NCI-H748 treated with DMSO at 0.1 percent for 48 hours (cell line): ENCODE measurements around the gene MYO10.

Source experiments
- DNase-seq: peaks from one replicate; lab custom pipeline; 2025; lab: John Stamatoyannopoulos, UW

MYO10 gene

DNA sequence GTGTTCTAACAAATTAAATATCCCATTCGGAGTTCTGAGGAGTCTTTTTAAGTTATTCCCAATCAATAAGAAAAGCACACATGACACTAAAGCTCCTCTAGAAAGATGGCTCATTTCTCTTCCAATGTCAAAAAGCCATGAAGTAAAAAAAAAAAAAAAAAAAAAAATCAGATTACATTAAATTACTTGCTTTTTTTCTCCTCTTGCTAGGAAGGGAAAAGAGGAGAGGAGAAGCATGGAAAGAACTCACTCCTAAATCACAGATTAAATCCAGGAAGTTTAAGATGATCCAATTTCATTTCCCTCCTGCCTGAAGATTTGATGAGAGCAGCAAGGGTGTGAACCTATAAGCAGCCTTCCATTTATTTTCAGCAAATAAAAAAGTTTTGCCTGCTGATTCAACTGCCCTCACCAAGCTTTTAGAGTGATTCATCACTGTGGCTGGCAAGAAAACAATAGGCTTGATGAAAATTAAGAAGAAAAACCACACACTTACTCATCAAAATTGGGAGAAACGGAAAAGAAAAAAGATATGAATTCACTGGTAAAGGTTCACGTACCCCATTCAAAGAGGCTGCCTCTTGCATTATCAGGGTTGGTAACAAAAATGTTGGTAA lies 19.7 kb downstream of the MYO10 start:
- DNase-seq = no peak

DNA sequence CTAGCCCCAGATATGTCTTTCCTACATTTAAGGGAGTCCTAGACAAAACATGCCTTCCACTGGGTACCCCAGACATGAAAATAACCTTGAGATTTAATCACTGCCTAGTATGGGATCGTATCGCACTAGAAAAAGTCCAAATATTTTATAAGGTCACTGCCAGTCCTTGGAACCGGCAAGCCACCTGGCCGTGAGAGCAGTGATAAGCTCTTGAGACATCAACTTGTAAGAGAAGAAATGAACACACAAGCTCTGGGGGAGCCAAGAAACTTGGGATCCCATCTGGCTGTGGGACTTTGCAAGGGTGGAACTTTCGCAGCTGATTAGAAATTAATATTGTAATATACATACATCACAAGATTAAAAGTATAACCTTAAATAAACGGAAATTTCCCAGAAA lies 21.5 kb downstream of the MYO10 start:
- no peak for DNase-seq

DNA sequence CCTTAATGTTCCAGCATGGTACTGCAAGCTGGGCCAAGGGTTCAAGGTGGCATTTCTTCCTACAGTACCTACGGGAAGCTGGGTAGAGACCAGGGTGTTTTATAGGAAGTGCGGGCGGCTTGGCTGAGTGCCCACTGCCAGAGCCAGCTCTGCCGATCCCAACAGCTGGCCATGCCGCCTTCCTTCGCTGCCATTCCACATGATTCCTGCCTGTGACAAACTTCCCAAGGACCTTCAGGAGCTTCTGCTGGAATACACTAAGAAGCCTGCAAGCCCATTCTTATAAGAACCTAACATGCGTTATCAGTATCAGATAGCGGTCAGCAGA lies 22.0 kb downstream of the MYO10 start:
- no peak for DNase-seq

DNA sequence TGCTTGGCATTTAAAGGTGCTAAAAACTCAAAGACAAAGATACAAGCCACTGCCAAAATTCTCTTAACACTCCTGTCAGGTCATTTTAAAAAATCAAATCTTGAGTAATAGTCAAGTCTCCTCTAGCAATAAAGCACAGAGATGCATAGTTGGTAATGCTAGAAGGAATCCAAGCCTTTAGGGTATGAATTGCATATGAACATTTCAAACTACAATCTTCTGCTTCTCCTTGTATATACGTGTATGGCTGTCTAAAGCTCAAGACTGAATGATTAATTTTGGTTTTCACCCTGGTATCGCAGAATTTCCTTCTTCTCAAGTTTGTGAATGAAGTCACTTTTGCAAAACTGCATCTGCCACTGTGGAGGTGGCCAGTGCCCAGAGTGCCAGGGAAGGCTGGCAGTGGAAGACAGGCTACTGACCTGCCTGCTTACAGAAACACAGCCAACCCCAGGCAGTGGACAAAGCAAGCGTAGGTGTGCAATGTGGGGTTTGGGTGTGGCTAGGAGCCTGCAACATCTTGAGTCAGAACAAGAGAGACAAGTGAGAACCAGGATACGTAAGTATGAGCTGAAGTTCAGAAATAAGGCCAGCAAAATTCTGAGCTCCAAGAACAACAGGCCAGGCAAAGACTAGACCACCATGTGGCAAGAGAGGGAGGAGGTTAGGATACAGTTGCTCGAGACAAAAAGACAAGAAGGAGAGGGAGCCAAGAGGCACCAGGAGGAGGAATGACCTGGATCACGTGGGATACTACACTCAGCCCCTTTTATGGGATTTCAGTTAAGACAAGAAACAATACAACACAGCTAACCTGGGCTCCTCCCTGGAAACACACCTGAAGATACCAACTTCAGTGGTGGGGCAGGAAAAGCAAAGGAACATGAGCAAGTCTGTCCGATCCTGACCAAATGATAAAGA lies 22.6 kb downstream of the MYO10 start:
- no peak for DNase-seq

DNA sequence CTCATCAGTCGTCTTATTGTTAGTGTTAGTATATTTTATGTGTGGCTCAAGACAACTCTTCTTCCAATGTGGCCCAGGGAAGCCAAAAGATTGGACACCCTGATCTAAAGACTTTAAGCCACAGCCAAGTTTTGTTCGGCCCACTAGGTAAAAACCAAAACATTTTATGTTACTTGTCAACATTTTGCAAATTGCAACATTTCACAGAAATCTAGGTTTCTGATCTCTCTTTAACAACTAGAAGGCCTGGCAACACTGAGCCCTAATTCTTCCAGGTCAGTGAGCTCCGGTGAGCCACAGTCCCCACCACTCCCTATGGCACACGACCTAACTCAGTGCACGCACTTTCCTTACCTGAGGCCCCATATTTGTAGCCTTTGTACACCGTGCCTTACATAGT lies 24.0 kb downstream of the MYO10 start:
- no peak for DNase-seq

DNA sequence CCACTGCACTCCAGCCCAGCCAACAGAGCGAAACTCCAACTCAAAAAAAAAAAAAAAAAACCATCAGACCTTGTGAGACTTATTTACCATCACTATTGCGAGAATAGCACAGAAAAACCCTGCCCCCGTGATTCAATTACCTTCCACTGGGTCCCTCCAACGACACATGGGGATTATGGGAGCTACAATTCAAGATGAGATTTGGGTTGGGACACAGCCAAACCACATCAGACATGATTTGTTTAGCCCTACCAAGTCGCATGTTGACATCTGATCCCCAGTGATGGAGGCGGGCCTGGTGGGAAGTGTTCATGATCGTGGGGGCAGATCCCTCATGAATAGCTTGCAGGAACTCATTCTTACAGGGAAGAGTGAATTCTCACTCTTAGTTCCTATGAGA lies 26.6 kb downstream of the MYO10 start:
- DNase-seq = no peak

DNA sequence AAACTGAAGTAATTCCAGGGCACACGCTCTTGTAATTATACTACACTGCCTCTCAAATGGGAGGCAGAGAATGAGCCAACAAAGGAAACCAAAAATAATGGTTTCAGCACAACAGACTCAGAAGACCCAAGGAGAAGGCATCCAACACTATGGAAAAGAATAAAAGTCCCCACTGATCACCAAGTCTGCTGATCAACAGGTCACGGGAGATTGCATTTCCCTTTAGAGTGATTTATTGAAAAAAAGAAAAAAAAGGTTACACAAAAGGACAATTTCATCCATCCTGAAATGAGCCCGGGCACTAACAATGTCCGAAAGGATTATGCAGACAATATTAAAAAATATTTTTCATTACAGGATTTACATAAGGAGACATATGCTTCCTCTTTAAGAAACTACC lies 28.8 kb downstream of the MYO10 start:
- DNase-seq = no peak

DNA sequence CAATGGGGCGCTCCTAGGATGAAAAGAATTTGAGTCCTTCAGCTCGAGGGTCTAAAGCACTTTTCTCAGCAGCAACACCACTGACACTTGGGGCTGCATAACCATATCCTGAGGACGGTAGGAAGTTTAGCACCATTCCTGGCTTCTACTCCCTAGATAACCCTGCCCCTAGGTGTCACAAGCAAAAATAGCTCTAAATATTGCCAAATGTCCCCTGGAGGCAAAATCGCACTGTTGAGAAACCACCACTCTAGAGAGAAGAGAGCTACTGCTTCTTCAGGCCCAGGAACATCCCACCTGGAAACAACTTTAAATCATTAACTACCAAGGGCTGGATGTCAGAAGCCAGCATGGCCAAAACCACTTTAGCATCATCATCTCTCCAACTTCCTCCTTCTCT lies 29.8 kb downstream of the MYO10 start:
- no peak for DNase-seq

DNA sequence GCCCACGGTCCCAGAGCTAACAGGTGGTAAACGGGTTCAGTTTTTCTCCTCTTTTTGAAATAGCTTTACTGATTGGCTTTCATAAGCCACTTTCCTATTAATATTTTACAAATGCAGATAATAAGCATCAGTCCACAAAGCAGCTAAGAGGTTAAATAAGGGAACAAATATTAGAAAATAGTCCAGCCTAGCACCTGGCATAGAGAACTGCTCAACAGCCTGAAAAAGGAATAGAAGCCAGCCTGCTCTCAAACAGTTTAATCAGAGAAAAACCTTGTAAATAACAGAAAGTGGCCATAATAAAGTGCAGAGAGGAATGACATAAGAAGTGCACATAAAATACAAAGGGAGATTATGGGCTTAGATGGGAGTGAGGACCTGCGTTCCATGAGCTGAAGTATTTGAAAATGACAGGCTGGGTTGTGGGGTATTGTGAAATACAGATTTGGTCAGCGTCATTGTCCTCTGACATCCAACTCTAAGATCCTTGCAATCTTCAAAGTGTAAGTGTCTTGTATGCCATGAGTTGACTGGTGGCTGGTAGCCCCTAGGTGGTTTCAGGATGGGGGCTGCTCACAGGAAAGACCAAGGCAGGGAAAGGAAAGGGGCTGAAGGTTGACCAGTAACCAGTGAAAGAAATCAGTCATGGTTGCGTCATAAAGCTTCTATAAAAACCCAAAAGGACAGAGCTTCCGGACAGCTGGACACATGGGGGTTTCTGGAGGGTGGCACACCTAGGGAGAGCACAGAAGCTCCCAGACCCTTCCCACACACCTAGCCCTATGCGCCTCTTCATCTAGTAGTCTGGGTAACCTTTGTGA lies 32.4 kb downstream of the MYO10 start:
- no peak for DNase-seq

DNA sequence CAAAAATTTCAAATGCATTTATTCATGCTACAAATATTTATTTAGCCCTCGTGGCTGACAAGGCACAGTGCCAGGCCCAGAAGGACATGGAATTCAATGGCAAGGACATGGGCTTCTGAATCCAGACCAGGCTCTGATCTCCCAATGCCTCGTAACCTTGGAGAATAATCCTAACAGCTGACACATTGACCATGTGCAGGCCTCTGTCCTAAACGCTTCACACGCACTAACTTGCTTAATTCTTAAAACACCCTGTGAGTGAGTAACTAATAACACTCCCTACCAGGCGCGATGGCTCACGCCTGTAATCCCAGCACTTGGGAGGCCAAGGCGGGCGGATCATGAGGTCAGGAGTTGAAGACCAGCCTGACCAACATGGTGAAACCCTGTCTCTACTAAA lies 33.2 kb downstream of the MYO10 start:
- DNase-seq = no peak

DNA sequence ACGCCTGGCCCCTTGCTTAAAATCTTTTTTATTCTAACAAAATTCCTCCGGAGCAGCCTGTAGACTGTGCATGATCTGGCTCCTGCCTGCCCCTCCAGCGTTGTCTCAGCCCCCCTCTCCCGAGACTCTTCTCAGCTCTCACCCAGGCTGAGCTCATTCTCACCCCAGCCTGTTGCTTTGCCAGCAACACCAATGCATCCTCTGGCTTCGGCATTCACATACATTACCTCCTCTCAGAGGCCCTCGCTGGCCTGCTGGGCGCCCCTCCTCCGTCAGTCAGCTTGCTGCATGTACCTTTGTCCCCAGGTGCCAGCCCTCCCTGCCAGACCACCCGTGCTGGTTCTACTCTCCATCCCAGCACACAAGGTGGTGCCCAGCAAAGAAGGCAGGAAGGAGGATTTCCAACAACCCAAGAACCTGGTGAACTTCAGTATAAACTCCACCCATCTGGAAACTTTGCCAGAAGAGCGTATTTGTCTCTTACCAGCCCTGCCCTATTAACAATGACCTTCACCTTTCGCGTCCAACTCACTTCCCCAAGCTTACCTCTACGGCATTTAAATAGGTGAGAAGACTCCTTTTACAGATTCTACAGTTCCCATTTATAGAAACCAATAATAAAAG lies 35.0 kb downstream of the MYO10 start:
- DNase-seq = no peak

DNA sequence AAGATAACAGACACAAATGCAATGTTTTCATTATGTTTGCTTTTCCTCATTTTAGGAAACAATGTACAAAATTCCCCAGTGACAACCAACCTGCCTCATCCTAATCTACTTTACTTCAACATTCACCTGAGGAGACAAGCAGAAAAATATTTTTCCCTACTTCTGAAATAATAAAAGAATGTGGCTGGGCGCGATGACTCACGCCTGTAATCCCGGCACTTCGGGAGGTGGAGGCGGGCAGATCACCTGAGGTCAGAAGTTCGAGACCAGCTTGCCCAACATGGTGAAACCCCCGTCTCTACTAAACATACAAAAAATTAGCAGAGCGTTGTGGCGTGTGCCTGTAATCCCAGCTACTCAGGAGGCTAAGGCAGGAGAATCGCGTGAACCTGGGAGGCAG lies 36.9 kb downstream of the MYO10 start:
- no peak for DNase-seq

DNA sequence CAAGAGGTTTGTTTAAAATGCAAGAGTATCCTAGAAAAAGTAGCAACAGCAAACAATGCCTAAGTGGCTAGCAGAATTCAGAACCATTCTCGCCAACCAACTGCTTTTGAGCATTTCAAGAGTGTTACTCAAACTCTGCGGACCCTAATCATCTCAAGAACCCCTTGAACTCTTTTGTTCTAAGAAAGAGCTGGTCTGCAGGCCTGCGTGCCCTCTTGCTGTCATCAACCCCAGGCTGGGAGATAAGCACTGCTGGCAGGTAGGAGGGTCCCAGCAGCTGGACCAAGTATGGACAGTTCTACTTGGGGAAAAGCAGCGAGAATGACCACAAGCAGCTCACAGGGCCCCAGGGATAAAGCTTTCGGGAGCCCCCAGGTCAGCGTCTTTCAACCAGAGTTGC lies 38.3 kb downstream of the MYO10 start:
- no peak for DNase-seq

DNA sequence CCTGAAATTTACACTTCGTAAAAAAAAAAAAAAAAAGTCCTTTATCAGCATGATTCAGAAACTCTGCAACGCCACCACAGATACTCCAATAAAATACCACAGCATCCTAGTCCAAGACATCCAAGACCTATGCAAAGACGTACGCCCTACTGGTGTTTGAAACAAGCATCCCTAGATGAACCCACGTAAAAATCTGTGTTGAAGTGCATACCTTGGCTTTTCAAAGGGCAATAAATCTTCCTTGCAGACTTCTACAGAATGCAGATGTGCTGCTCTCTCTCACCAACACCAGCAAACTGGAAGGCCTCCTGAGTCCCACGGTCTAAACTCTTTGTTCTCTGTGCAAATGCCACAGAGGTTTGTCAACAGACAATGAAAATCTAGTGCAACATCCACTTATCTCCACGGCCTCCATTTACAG lies 38.8 kb downstream of the MYO10 start:
- no peak for DNase-seq

DNA sequence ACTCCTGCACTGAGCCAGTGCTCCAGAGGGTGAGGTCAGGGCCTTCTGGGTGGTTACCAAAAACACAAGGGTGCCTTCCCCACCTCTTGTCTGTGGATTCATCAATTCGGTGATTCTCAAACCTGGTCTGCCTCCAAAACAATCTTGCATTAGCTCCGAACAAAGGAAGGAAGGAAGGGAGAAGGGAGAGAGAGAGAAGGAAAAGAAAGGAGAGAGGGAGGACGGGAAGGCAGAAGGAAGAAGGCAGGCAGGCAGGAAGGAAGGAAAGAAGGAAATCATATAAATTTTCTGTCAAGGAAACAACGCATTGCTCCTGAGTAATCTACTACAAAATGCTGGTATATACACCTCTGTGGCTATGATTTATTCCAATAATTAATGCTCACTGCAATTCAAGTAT lies 39.3 kb downstream of the MYO10 start:
- no peak for DNase-seq

DNA sequence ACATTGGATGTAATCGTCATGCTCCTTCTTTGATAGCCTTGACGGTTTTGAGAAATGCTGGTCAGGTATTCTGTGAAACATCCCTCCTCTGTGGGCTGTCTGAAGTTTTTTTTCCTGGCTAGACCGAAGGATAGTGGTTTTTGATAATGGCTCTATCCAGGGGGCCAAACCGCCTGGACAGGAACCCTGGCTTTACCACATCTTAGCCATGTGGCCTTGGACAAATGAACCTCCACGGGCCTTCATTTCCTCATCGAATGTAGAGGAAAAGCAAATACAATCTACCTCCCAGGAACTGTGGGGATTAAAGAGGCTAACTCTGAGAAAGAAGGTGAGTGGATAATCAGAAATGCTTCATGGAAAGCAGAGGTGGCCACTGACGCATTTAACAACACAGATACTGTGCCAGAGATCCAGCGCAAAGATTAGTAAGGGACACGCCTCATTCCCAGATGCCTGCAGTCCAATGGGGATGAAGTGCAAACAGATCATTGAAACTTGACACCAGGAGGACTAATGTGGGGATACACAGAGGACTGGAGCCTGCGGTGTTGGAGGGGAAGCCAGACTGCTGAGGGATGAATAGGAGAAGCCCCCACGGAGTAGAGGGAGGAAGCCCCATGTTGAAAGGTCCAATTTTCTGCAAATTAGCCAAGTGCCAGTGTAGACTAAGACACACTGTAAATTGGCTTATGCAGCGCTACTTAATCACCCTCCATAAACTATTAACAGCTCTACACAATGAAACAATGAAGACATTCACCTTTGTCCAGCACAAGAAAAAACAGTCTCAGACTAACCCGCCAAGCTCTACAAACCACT lies 41.6 kb downstream of the MYO10 start:
- DNase-seq = peak; percentile 99

DNA sequence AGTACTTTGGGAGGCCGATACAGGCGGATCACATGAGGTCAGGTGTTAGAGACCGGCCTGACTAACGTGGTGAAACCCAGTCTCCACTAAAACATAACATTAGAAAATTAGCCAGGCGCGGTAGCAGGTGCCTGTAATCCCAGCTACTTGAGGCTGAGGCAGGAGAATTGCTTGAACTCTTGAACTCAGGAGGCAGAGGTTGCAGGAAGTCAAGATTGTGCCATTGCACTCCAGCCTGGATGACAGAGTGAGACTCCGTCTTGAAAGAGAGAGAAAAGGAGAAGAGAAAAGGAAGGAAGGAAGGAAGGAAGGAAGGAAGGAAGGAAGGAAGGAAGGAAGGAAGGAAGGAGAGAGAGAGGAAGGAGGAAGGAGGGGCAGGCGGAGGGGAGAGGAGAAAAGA lies 45.1 kb downstream of the MYO10 start:
- DNase-seq = no peak

DNA sequence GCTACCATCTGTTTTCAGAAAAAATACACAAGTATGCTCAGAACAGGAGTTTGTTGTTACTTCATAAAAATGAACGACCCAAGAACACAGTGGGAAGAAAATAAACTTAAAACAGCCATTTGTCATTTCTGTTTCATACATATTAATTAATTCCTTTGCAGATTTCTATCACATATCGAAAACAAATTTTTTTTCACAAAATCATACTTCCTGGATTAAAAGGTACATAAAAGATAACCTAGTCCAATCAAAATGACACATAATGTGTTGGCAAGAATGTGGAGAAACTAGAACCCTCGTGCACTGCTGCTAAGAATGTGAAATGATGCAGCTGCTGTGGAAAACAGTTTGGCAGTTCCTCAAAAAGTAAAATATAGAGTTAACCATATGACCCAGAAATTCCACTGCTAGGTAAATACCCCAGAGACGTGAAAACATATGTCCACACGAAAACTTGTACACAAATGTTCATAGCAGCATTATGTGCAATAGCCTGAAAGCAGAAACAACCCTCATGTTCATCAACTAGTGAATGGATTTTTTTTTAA lies 46.0 kb downstream of the MYO10 start:
- no peak for DNase-seq

DNA sequence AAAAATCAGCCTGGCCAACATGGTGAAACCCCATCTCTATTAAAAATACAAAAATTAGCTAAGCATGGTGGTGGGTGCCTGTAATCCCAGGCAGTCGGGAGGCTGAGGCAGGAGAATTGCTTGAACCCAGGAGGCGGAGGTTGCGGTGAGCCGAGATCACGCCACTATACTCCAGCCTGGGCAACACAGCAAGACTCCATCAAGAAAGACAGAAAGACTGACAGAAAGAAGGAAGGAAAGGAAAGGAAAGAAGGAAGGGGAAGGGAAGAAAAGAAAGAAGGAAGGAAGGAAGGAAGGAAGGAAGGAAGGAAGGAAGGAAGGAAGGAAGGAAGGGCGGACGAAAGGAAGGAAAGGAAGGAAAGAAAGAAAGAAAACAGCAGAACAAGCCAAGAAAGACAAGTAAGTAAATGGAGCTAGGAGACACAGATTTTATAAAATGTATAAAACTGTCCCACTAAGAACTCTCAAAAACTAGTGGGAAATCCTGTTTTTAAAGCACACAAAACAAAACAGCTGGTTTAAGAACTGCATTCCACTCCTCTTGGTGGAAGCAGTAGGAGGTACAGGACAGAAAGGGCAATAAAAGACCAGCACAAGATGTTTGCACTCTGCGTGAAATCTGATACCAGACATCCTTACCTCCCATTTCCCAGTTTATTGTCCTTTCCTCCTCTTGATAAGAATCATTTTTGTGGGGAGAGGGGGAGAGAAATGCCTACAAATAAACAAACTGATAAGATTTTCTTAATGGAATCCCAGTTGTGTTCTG lies 46.7 kb downstream of the MYO10 start:
- DNase-seq = peak; percentile 53

DNA sequence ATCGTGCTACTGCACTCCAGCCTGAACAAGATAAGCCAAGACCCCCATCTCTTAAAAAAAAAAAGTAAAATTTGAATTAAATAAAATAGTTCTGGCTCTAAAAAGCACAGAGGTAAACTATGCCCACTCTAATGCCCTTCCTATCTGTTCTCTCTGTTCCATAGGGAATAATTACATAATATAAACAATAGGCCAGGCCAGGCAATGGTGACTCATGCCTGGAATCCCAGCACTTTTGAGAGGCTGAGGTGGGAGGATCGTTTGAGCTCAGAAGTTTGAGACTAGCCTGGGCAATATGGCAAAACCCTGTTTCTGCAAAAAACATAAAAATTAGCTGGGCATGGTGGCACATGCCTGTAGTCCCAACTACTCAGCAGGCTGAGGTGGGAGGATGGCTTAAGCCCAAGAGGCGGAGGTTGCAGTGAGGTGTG lies 47.4 kb downstream of the MYO10 start:
- no peak for DNase-seq
